BJ (cell line): ENCODE results near the gene EWSR1. TPM values are rescaled to one million over a fixed set of nuclear protein-coding genes. Genes with fewer than 3 reads are reported as not detected.
"Not testable (repeated sequence)": the region's sequence is repeated elsewhere in the genome, so short reads cannot be mapped to it uniquely, and the experiment has no call there.

Experiments used
- CTCF ChIA-PET: fragments of 350-600 bp; formaldehyde crosslinking; extraction: SDS; loops from one replicate; lab custom pipeline; 2021; ENCODE audit warnings: antibody characterized with exemption, inconsistent platforms; lab: Yijun Ruan, JAX
- POLR2A ChIA-PET: fragments of 300-600 bp; sonication (Branson Sonifier 250); formaldehyde crosslinking; extraction: SDS; loops from one replicate; lab custom pipeline; 2021; ENCODE audit warnings: antibody characterized with exemption; lab: Charles Lee
- DNase-seq: peaks from one replicate; pipeline ENCODE4 v3.0.0-alpha.2; 2011; ENCODE audit warnings: low read depth
- H3K27me3 ChIP-seq: 2 replicates; pipeline ENCODE4 v1.6.0; 2011; ENCODE audit warnings: low read length; ENCODE audit not compliant: control insufficient read depth, insufficient read depth
- H3K36me3 ChIP-seq: 2 replicates; pipeline ENCODE4 v1.5.1; 2011; ENCODE audit warnings: low read length; ENCODE audit not compliant: control insufficient read depth, insufficient read depth
- H3K4me3 ChIP-seq: 2 replicates; pipeline ENCODE4 v1.5.1; 2011; ENCODE audit warnings: low read depth, mild to moderate bottlenecking, control low read depth, low read length
- CTCF ChIP-seq: IDR thresholded peaks from 2 replicates; pipeline ENCODE4 v1.5.1; 2011; ENCODE audit warnings: low read depth, mild to moderate bottlenecking, control low read depth, inconsistent platforms, low read length, moderate library complexity; ENCODE audit not compliant: insufficient read depth
- polyA plus RNA-seq: library from polyadenylated mRNA; depleted of rRNA; stranded (reverse); fragments of >200 nt; gene quantifications from 2 replicates; pipeline ENCODE4 v1.2.3, GENCODE V29; 2011

Gene EWSR1
- polyA plus RNA-seq, 1 experiment = 206 TPM

- no peak for DNase-seq
- Histone ChIP-seq H3K36me3 (no peaks in the 10 kb centered on the region), H3K4me3 (no peak overlapping the region), H3K27me3 (peaks cover 3% of the 10 kb centered on the region)
- TF ChIP-seq CTCF = no peak
- ChIA-PET POLR2A (no interaction called here), CTCF (interaction anchor here (0.6 to 3.5 kb wide), 44 partner anchors 10 to 837 kb away, joined by 3 to 33 read pairs (median 6); partner anchors contain the start of genes C22orf31, EWSR1 and RHBDD3)
These were observed 23.1 kb upstream of the EWSR1 start for GRCh38 chr22:29244785-29245625.

GRCh38 chr22:29245626-29246385 is 22.3 kb upstream of the EWSR1 start:
- Histone ChIP-seq H3K27me3 (peaks cover 3% of the 10 kb centered on the region), H3K4me3 (no peak overlapping the region), H3K36me3 (no peaks in the 10 kb centered on the region)
- POLR2A ChIA-PET = no interaction called here
- no peak for DNase-seq
- TF ChIP-seq CTCF = peak; percentile 97
- CTCF ChIA-PET = interaction anchor here (0.5 to 3.5 kb wide), 49 partner anchors 10 to 1226 kb away, joined by 3 to 33 read pairs (median 5); partner anchors contain the start of genes C22orf31, EWSR1 and RHBDD3

GRCh38 chr22:29247891-29248290 is 20.2 kb upstream of the EWSR1 start:
- H3K27me3 ChIP-seq, DNase-seq, POLR2A ChIA-PET, H3K4me3 ChIP-seq, H3K36me3 ChIP-seq: not testable (repeated sequence)
- CTCF ChIA-PET = interaction anchor here (0.6 to 3.5 kb wide), 4 partner anchors 29 to 648 kb away, joined by 3 to 26 read pairs (median 4); no protein-coding TSS in a partner anchor

GRCh38 chr22:29251265-29251664 is 16.8 kb upstream of the EWSR1 start:
- Histone ChIP-seq H3K4me3 (no peak overlapping the region), H3K36me3 (no peaks in the 10 kb centered on the region), H3K27me3 (0 out of 2 replicates have a peak, but pooled peaks cover 2% of the 10 kb centered on the region)
- ChIA-PET POLR2A (no interaction called here), CTCF (interaction anchor here (0.9 kb wide), 1 partner anchor 42 kb away, joined by 4 read pairs; no protein-coding TSS in a partner anchor)
- no peak for TF ChIP-seq CTCF
- no peak for DNase-seq

GRCh38 chr22:29251981-29252911 is 15.8 kb upstream of the EWSR1 start:
- Histone ChIP-seq H3K36me3 (no peaks in the 10 kb centered on the region), H3K27me3 (0 out of 2 replicates have a peak, but pooled peaks cover under 1% of the 10 kb centered on the region), H3K4me3 (no peak overlapping the region)
- ChIA-PET POLR2A (no interaction called here), CTCF (interaction anchor here (0.9 to 1.0 kb wide), 2 partner anchors 43 to 397 kb away, joined by 3 to 4 read pairs; no protein-coding TSS in a partner anchor)
- DNase-seq = no peak
- no peak for TF ChIP-seq CTCF
